ENCODE data around the gene LEFTY1. TPM values are rescaled to one million over a fixed set of nuclear protein-coding genes. Genes with fewer than 3 reads are reported as not detected.
A peak's percentile ranks its signal among the peaks of the same experiment; 100 is the strongest.

LEFTY1 gene
- total and polyA plus RNA-seq, 2 donors (not counting 1 experiment from before 2014, with no cell fraction given), result 0.07 TPM; not detected in 1

DNA sequence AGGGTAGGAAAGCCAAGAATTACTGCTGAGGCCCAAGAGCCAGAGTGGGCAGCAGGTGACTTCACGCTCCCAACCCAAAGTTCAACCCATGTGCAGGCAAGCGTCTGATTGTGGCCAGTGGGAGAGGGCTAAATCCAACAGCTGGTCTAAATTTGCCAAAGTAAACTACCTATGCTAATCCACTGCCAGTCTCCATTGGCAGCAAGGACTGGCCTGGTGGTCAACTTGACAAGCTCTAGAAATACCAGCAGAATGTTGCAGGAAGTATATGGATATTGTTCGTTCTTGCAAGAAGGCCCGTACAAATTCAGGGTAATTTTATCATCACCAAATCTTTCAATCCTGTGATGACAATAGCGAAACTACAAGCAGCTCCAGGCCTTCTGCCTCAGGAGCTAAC is 8.3 kb downstream of the LEFTY1 start:
- H4K20me1 ChIP-seq (ENCODE audit: control insufficient read depth, insufficient read depth, low read length, poor library complexity, severe bottlenecking), result peaks cover 46% of the 10 kb centered on the region
- no peaks in the 10 kb centered on the region for H3K9me3 ChIP-seq (ENCODE audit: control extremely low read depth in 1 of 3, control insufficient read depth in 2 of 3, insufficient read depth in 1 of 3, low read length in 2 of 3)
- TF ChIP-seq EZH2 (IDR thresholded peaks at IDR 0.05; ENCODE audit: borderline replicate concordance, insufficient read depth, low read depth, low read length, poor library complexity, severe bottlenecking), result no peak
- TF ChIP-seq, protein P1, sequence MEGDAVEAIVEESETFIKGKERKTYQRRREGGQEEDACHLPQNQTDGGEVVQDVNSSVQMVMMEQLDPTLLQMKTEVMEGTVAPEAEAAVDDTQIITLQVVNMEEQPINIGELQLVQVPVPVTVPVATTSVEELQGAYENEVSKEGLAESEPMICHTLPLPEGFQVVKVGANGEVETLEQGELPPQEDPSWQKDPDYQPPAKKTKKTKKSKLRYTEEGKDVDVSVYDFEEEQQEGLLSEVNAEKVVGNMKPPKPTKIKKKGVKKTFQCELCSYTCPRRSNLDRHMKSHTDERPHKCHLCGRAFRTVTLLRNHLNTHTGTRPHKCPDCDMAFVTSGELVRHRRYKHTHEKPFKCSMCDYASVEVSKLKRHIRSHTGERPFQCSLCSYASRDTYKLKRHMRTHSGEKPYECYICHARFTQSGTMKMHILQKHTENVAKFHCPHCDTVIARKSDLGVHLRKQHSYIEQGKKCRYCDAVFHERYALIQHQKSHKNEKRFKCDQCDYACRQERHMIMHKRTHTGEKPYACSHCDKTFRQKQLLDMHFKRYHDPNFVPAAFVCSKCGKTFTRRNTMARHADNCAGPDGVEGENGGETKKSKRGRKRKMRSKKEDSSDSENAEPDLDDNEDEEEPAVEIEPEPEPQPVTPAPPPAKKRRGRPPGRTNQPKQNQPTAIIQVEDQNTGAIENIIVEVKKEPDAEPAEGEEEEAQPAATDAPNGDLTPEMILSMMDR (IDR thresholded peaks at IDR 0.05), result no peak
- POLR2A ChIA-PET, result interaction anchor here (0.7 to 3.3 kb wide), 5 partner anchors 28 to 413 kb away, joined by 3 to 22 read pairs (median 6); partner anchors contain the start of genes PYCR2 and SRP9
- peak overlapping the region; percentile 88 for H3K4me2 ChIP-seq (replicated peaks; ENCODE audit: low read depth, low read length, poor library complexity, severe bottlenecking)
- H3K4me3 ChIP-seq (ENCODE audit: control extremely low read depth in 1 of 5, extremely low read depth in 1 of 5, insufficient read depth in 1 of 5, low read depth in 2 of 5, low read length in 4 of 5), result peak overlapping the region in 4 of 5 experiments; percentile 86 to 99 (median 98)
- ATAC-seq (ENCODE audit: low read depth) (no peak), DNase-seq (no peak)
- H3K27ac Mint-ChIP-seq, result peak overlapping the region; percentile 86
- H2AFZ ChIP-seq (ENCODE audit: insufficient read depth, low read depth, low read length, poor library complexity, severe bottlenecking), result no peak overlapping the region
- intact Hi-C loops (cut with micrococcal nuclease), result loop anchor here (5.0 kb wide), 1 partner anchor 42 kb away; the partner anchor contains the start of gene PYCR2
- WGBS (ENCODE audit: insufficient coverage), result 86% methylated on average over 2 of the region's 5 CpGs
- peaks cover 30 to 42% of the 10 kb centered on the region in 2 donors for H3K4me1 ChIP-seq (ENCODE audit: control insufficient read depth in 2 of 2, insufficient read depth in 2 of 2, low read length in 2 of 2)
- peak overlapping the region; percentile 88 for H3K9ac ChIP-seq (ENCODE audit: low read length)
- no peaks in the 10 kb centered on the region for H3K27me3 ChIP-seq (replicated peaks in 1 of 4; ENCODE audit: control extremely low read depth in 1 of 4, control insufficient read depth in 3 of 4, insufficient read depth in 4 of 4, low read length in 3 of 4)
- H3K27ac ChIP-seq (ENCODE audit: low read length in 2 of 2), result peak overlapping the region in 1 of 2 donors; percentile 74
- peaks cover 0 to 29% of the 10 kb centered on the region in 2 experiments for H3K36me3 ChIP-seq (replicated peaks in 1 of 2; ENCODE audit: control extremely low read depth in 1 of 2, control insufficient read depth in 1 of 2, extremely low read depth in 1 of 2, insufficient read depth in 2 of 2, low read length in 1 of 2)
- peaks cover 50% of the 10 kb centered on the region for H3K4me1 Mint-ChIP-seq
- H3K4me3 Mint-ChIP-seq, result peak overlapping the region; percentile 96
- no peaks in the 10 kb centered on the region for H3K27me3 Mint-ChIP-seq
- CTCF ChIA-PET, result interaction anchor here (0.9 to 5.7 kb wide), 10 partner anchors 9 to 107 kb away, joined by 3 to 59 read pairs (median 4); partner anchors contain the start of gene SRP9
- H3K79me2 ChIP-seq (ENCODE audit: control insufficient read depth, insufficient read depth, low read length), result peaks cover 71% of the 10 kb centered on the region
- H3K9me3 Mint-ChIP-seq (ENCODE audit: insufficient read depth), result no peaks in the 10 kb centered on the region

DNA sequence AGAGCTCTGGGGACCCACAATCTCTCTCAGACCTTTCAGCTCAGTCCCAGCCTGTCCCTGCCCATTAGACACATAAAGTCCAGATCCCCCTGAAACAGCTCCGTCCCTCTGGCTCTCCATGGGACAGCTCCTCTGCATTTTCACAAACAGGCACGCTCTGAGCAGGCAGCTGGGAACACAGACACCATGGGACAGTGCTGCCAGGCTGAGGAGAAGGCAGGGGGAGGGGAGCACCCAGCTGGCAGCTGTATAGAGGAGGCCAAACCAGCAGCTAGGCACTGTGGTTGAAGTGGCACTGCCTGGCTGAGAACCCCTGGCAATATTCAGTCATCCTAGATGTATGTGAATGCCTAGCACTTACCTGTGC is 8.7 kb downstream of the LEFTY1 start:
- Histone ChIP-seq H3K9ac (ENCODE audit: low read length) (peak overlapping the region; percentile 88), H3K79me2 (ENCODE audit: control insufficient read depth, insufficient read depth, low read length) (peaks cover 75% of the 10 kb centered on the region), H3K4me2 (replicated peaks; ENCODE audit: low read depth, low read length, poor library complexity, severe bottlenecking) (peak overlapping the region; percentile 88), H3K36me3 (replicated peaks in 1 of 2; ENCODE audit: control extremely low read depth in 1 of 2, control insufficient read depth in 1 of 2, extremely low read depth in 1 of 2, insufficient read depth in 2 of 2, low read length in 1 of 2) (peaks cover 0 to 34% of the 10 kb centered on the region in 2 experiments), H3K9me3 (ENCODE audit: control extremely low read depth in 1 of 3, control insufficient read depth in 2 of 3, insufficient read depth in 1 of 3, low read length in 2 of 3) (no peaks in the 10 kb centered on the region), H3K27ac (ENCODE audit: low read length in 2 of 2) (peak overlapping the region in 1 of 2 donors; percentile 74), H3K27me3 (replicated peaks in 1 of 4; ENCODE audit: control extremely low read depth in 1 of 4, control insufficient read depth in 3 of 4, insufficient read depth in 4 of 4, low read length in 3 of 4) (no peaks in the 10 kb centered on the region), H4K20me1 (ENCODE audit: control insufficient read depth, insufficient read depth, low read length, poor library complexity, severe bottlenecking) (peaks cover 50% of the 10 kb centered on the region), H3K4me1 (ENCODE audit: control insufficient read depth in 2 of 2, insufficient read depth in 2 of 2, low read length in 2 of 2) (peaks cover 30 to 42% of the 10 kb centered on the region in 2 donors), H3K4me3 (ENCODE audit: control extremely low read depth in 1 of 5, extremely low read depth in 1 of 5, insufficient read depth in 1 of 5, low read depth in 2 of 5, low read length in 4 of 5) (peak overlapping the region in 4 of 5 experiments; percentile 28 to 99 (median 98)), H2AFZ (ENCODE audit: insufficient read depth, low read depth, low read length, poor library complexity, severe bottlenecking) (no peak overlapping the region)
- peak overlapping the region; percentile 86 for H3K27ac Mint-ChIP-seq
- ChIA-PET POLR2A (interaction anchor here (0.7 to 2.8 kb wide), 3 partner anchors 28 to 413 kb away, joined by 3 to 6 read pairs (median 5); partner anchors contain the start of gene SRP9), CTCF (interaction anchor here (1.1 to 5.7 kb wide), 7 partner anchors 11 to 108 kb away, joined by 3 to 59 read pairs (median 7); partner anchors contain the start of gene SRP9)
- H3K4me1 Mint-ChIP-seq, result peaks cover 50% of the 10 kb centered on the region
- DNase-seq (no peak), ATAC-seq (ENCODE audit: low read depth) (no peak)
- intact Hi-C loops (cut with micrococcal nuclease), result loop anchor here (5.0 kb wide), 1 partner anchor 42 kb away; the partner anchor contains the start of gene PYCR2
- TF ChIP-seq EZH2 (IDR thresholded peaks at IDR 0.05; ENCODE audit: borderline replicate concordance, insufficient read depth, low read depth, low read length, poor library complexity, severe bottlenecking), result no peak
- TF ChIP-seq, protein P1 (IDR thresholded peaks at IDR 0.05), result no peak
- peak overlapping the region; percentile 96 for H3K4me3 Mint-ChIP-seq
- H3K9me3 Mint-ChIP-seq (ENCODE audit: insufficient read depth), result no peaks in the 10 kb centered on the region
- H3K27me3 Mint-ChIP-seq, result no peaks in the 10 kb centered on the region
- 29% methylated on average over 1 of the region's 2 CpGs for WGBS (ENCODE audit: insufficient coverage)
